Stimulated activated CD4-positive, alpha-beta T cell treated with anti-CD3 and anti-CD28 coated beads, Interleukin-4, amount 100 ng/mL, for 48 hours (primary cell): ENCODE measurements around the gene C8B.

Source experiments
- DNase-seq, 2 donors: peaks; one replicate each; pipeline ENCODE4 v3.0.0-alpha.2; 2020; ENCODE audit warnings: low read depth in 2 of 2

Gene C8B

GRCh38 chr1:56898879-56899278 lies 66.9 kb downstream of the C8B start:
- DNase-seq = no peak

- no peak for DNase-seq
Observed at GRCh38 chr1:56898005-56898373, 67.8 kb downstream of the C8B start.

DNA sequence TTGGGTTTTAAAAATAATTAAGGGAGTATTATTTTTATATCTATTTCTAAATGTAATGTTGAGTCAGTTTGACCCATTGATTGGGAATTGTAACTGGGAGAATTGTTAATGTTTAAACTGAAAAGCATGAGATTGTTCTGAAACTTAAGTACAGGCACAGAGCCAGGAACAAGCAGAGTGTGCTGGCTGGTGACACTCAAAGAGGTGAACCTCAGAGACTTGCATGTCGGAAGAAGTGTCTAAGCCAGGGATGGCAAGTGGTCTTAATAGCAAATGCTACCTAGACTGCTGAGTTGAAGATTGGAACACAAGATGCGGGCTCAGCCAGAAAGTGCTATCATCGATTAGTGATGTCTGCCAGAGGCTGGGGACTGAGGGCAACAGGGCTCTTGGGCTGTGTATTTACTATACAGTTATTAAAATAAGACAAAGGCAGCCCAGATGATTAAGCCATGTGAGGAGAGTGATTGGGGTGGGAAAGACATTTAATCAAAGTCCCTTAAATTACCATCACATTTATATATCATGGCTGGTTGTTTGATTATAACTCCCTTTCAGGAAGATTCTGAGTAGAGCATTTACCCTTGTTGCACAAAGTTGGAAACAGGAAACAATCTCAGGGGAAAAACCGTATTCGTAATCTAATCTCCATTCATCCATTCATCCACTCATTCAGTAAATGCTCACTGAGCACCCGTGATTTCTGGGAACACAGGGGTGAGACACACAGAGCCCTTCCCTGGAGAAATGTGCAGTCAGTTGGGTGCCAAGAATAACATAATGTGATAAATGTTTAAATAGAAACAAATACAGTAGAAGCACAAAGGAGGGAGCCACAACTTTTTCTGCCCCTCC lies 68.4 kb downstream of the C8B start:
- DNase-seq = no peak

DNA sequence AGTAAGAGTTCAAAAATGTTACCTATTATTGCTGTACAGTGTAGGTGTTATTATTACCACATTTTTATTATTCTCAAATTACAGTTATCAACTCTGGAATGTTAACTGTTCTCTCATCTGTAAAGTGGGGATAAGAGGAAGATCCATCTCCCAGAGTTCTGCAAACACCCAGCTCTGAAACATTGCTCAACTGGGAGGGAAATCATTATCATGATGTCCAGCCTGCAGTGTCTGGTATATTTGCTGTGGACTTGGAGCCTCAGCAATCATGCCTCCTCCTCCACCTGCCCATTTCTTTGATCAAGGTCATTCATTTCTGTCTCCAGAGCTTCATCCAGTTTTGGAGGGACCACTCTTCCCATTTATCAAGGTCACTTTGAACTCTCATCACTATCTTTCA lies 71.8 kb downstream of the C8B start:
- no peak for DNase-seq

- no peak for DNase-seq
Observed at GRCh38 chr1:56890229-56890628, 75.6 kb downstream of the C8B start.

DNA sequence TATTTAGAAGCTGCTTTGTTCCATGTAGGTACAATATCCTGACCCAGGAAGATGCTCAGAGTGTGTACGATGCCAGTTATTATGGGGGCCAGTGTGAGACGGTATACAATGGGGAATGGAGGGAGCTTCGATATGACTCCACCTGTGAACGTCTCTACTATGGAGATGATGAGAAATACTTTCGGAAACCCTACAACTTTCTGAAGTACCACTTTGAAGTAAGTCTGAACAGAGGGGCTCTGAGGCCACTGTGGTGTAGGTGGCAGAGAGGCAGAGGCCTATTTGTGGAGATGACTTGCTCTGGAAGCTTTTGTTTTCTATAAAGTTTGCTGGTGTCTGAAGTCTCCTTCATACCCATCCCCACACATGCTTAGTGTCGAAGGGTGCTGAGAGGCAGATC lies 84.4 kb downstream of the C8B start:
- DNase-seq = no peak

DNA sequence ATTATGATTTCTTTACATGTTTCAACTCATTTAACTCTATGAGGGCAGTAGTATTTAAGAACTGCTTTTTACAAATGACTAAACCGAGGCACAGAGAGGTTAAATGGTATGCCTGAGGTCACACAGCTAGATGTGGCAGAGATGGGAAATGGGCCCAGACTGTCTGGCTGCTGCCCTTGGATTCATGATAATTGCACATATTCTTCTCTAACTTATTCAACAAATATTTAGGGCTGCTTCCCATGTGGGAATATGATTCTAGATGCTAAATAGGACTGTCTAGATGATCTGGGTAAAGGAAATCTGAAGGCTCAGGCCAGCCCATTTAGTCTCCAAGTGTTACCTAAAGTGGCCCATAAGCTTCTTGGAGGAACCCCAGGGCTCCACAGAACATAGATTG lies 85.0 kb downstream of the C8B start:
- no peak for DNase-seq
